HG03378 (cell line): ENCODE measurements around the gene DDX5.

Source experiments
- ATAC-seq: cut with Tn5 transposase; IDR thresholded peaks from one replicate; pipeline ENCODE4 v1.9.1; 2021; ENCODE audit warnings: mild to moderate bottlenecking, moderate library complexity; ENCODE audit not compliant: unreplicated experiment

Gene DDX5

GRCh38 chr17:64506201-64506575 lies at the start of gene DDX5:
Gene DDX5 (minus strand): TSS chr17:64506289. CDS start chr17:64506119, 170 bp downstream.
- peak; percentile 54 for ATAC-seq

- ATAC-seq = no peak
These were observed 49.2 kb upstream of the DDX5 start for GRCh38 chr17:64555281-64555680.

- ATAC-seq = no peak
These were observed 48.0 kb upstream of the DDX5 start for GRCh38 chr17:64554028-64554637.

GRCh38 chr17:64551461-64551860 lies 45.4 kb upstream of the DDX5 start:
- no peak for ATAC-seq

DNA sequence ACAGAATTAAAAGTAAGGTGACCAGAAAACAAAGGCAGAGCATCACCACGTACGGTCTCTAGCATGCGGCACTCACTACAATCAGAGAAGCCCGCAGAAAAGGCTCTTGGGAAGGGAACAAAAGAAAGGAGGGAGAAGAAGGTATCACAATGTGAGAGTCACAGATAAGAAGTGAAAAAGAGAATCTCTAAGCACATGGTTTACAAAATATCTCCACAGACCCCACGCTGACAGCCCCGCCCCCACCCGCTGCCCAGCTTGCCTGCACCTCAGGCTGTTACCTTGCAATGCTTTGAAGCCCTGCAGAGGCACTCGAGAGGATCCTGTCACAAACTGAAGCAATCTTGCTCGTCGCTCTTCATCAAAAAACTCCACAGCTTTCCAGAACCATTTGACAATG lies 41.2 kb upstream of the DDX5 start:
- no peak for ATAC-seq

- ATAC-seq = no peak
These were observed 40.6 kb upstream of the DDX5 start for GRCh38 chr17:64546716-64547115.

DNA sequence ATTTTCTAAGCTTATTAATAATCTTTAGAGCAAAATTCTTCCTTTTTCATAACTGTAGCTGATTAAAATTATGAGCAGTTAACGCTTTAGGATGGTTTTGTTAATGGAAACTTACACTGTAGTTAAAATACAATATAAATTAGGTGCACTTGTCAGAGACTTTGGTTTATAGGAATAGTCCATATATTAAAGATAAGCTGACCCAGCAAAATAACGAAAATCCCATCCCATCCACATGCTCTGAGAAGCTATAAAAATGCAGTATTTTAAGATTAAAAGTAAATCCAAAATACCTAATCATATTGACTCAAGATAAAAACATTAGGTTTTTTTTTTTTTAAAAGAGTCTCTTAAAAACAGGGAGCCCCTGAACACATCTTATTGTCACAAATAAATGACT lies 38.7 kb upstream of the DDX5 start:
- ATAC-seq = no peak

DNA sequence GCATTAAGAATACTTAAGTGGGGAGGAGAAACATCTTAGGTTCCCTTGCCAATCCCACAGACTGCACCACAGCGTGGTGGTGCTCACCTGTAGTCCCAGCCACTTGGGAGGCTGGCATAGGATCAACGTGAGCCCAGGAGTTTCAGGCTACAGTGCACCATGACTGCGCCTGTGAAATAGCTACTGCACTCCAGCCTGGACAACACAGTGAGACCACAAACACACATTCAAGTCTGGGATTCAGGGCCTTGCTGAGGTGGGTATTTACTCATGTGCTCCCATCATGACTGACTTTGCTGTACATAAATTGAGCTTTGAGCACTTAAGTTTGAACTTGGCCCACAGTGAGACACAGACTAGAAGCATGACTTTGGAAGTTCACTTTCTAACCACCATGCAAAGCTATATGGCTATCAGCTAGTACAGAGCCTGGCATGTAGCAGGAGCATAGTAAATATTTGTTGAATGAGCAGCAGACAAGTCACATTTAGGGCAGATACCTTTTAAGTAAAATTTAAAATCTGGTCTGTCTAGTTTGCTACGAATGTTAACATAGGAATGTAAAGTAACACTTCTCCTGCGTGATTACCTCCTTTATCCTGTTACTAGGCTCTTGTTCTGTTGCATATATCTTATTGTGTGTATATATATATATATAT lies 34.2 kb upstream of the DDX5 start:
- no peak for ATAC-seq

DNA sequence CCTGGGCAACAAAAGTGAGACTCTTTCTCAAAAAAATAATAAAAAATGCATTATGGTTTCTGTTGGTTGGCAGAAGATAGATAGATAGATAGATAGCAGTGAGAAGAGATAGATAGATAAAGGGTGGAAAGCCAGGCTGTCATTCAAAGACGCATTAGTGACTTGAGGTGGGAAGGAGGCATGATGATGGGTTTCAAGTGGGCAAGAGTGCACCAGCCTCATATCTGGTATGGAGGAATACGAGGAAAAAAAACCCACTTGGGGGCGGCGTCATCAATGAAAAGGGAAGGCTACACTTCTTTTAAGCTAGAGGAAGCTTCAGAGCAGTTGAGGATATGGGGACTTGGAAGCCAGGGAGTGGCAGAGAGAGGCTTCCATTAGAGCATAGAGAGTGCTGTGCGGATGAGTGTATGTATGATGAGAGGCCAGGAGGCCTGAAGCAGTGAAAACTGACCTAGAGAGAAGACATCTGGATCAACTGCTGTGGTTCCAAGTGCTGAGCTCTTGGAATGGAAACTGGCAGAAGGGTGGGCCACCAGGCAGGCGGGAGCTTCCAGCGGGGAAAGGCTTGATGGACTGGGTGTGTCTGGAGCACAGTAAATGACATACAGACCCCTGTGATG lies 32.5 kb upstream of the DDX5 start:
- ATAC-seq = no peak

DNA sequence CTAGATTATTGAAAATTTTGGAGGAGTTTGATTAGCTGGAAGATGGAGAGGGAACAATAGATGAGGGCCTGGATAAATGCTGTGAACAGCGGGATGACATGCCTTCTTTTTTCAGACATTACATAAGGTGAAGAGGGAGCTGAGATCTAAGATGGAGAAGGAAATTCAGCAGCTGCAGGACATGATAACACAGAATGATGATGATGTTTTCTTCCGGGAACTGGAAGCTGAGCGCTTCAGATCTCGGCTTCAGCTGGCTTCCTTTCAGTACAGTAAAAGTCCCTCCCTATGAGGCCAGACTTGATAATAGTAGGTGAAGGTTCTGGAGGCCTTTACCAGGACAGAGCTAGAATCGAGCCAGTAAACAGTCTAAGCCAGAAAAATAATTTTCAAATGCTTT lies 31.4 kb upstream of the DDX5 start:
- ATAC-seq = no peak

GRCh38 chr17:64536913-64537312 lies 30.8 kb upstream of the DDX5 start:
- no peak for ATAC-seq

DNA sequence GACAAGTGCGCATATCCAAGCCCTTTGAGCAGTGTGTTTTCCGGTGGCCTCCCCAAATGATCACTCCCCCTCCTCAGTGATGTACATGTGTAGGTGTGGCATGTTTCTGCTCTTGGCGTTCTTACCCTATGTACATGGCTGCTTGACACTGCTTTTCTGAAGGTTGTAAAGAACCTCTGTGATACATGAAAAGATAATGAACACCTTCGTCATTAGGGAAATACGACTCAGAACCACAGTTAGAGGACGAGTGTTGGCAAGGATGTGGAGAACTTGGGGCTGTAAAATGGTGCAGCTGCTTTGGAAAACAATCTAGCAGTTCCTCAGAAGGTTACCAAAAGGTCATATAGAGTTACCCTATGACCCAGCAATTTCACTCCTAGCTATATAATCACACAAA lies 29.3 kb upstream of the DDX5 start:
- no peak for ATAC-seq

GRCh38 chr17:64534187-64534586 lies 28.1 kb upstream of the DDX5 start:
- ATAC-seq = no peak

- no peak for ATAC-seq
These were observed 27.7 kb upstream of the DDX5 start for GRCh38 chr17:64533784-64534183.

- no peak for ATAC-seq
These were observed 26.3 kb upstream of the DDX5 start for GRCh38 chr17:64532409-64532808.

DNA sequence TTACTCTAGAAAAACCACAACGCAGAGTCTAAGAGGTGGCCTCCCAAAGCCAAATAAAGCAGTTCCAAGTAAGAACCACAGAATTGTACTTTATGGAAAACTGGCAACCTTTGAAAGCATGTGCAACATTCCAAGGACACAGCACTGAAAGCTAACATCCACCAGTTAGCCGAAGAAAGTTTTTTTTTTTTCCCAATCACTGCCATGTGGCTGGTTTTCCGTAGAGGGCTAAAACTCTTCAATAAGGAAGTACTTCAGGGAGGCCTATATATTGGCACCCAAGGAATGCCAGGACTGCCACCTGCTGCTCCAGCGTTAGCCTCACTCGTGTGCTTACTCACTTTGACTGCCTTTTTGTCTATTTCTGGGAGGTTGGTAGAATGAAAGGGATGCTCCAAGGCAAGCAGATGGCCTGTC lies 25.9 kb upstream of the DDX5 start:
- no peak for ATAC-seq

- ATAC-seq = no peak
These were observed 23.1 kb upstream of the DDX5 start for GRCh38 chr17:64529221-64529620.

DNA sequence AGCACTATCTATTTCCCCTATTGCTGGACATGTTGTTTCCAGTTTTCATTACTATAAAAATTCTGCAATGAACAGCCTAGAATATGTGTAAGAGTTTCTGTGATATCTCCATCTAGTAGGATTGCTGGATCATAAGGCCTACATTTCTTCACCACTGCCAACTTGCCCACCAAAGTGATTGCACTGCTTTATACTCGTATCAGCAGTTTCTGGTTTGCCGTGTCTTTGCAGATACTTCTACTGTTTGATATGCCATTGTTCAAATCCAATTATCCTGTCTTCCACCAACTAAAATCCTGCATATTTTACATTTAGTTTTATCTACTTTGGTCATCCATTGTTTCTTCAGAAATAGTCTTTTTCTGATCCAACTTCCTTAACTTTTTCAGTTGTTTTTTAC lies 21.8 kb upstream of the DDX5 start:
- no peak for ATAC-seq

- ATAC-seq = no peak
These were observed 14.3 kb upstream of the DDX5 start for GRCh38 chr17:64520359-64520758.

DNA sequence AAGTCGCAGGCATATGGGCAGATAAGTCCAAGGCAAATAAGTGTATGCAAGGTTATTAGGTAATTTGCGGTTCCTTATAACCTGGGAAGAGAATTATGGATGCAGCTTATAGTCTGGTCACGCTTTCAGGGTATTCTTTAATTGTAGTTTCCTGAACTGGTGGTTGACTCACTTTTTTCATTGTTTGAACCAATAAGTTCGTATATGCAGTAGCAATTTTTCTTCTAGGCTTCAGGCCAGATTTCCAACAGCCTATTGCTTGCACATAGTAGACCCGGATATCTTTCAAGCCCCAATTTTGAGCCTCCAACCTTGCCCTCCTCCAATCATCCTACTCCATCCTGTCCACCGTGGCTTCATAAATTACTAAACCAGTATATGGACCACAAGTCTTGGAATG lies 13.5 kb upstream of the DDX5 start:
- ATAC-seq = no peak

DNA sequence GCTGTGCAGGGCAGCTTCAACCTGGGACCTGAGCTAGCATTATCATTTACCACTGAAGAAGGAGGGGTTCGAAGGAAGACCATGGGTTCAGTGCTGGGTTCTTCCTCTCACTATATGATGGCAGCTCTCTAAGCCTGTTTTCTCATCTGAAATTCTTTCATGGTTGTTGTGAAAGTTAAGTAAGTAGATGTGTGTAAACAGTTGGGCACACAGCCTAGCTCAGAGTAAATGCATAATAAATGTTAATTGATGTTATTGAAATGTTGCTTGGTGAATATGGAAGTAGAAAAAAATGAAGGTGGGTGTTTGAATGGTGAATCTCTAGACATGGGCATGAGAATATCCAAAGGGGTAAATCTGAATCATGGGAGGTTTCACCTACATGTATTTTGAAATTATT lies 9.7 kb upstream of the DDX5 start:
- ATAC-seq = no peak

DNA sequence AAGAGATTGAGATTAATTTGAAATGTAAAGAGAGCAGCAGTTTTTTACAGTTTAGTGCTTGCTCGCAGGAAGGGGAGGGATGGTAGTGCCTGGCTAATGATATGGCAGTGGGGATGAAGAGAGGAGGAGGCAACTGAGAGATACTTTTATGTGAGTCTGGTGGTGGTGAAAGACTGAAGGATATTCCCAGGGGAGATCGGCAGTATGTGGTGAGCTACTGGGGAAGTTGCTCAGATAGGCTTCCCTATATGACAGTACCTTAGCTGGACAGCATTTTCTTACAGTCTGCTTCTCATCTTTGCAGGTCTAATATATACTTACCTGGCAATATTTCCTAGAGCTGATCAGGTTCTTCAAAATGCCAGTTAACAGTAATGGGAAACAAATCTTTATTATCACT lies 9.3 kb upstream of the DDX5 start:
- ATAC-seq = no peak

DNA sequence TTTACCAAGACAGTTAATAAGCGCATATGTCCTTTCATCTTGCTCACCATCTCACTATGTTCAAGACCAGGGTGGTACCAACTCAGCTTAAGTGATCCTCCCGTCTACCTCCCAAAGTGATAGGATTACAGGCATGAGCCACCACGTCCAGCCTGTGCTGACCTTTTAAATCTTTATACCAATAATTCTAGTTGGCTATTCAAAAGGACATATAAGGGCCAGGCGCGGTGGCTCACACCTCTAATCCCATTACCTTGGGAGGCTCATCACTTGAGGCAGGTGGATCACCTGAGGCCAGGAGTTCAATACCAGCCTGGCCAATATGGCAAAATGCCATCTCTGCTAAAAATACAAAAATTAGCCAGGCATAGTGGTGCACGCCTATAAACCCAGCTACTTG lies 3.1 kb upstream of the DDX5 start:
- ATAC-seq = no peak
